SK-N-SH treated with all-trans-retinoic acid at 6 μM for 48 hours (cell line): ENCODE data around the gene MOCS3.

Experiments
- ATAC-seq: fragments of 200-7000 bp; cut with Tn5 transposase; 3 replicates; pipeline ENCODE4 v1.9.1; 2020; ENCODE audit warnings: mild to moderate bottlenecking, moderate library complexity
- ARNTL ChIP-seq: fragments of 450-650 bp; formaldehyde crosslinking; IDR thresholded peaks from 2 replicates; pipeline ENCODE4 v1.5.0; 2020; ENCODE audit warnings: low read depth, mild to moderate bottlenecking, moderate library complexity, borderline replicate concordance
- BACH2 ChIP-seq: fragments of 250-450 bp; sonication (Bioruptor Pico); IDR thresholded peaks from 2 replicates; pipeline ENCODE4 v1.9.0; 2021; ENCODE audit warnings: mild to moderate bottlenecking, borderline replicate concordance
- CREB5 ChIP-seq: fragments of 250-450 bp; sonication (Bioruptor Pico); IDR thresholded peaks from 2 replicates; pipeline ENCODE4 v1.5.1; 2020; ENCODE audit warnings: low read depth, mild to moderate bottlenecking, moderate library complexity
- CSDC2 ChIP-seq: fragments of 250-450 bp; sonication (Bioruptor Pico); IDR thresholded peaks from 2 replicates; pipeline ENCODE4 v1.5.0; 2020; ENCODE audit warnings: mild to moderate bottlenecking, moderate library complexity
- ESRRG ChIP-seq: fragments of 250-450 bp; sonication (Bioruptor Pico); IDR thresholded peaks from 2 replicates; pipeline ENCODE4 v1.6.1; 2021; ENCODE audit warnings: mild to moderate bottlenecking
- GLIS3 ChIP-seq: fragments of 250-450 bp; sonication (Bioruptor Pico); IDR thresholded peaks from 2 replicates; pipeline ENCODE4 v1.5.0; 2020; ENCODE audit warnings: mild to moderate bottlenecking, moderate library complexity
- ISL1 ChIP-seq: fragments of 250-450 bp; sonication (Bioruptor Pico); IDR thresholded peaks from 2 replicates; pipeline ENCODE4 v2.1.2; 2022; ENCODE audit warnings: mild to moderate bottlenecking, moderate library complexity
- OSR1 ChIP-seq: fragments of 250-450 bp; sonication (Bioruptor Pico); IDR thresholded peaks from 2 replicates; pipeline ENCODE4 v1.8.0; 2022; ENCODE audit warnings: moderate library complexity, mild to moderate bottlenecking, inconsistent platforms
- PPARA ChIP-seq: fragments of 250-450 bp; sonication (Bioruptor Pico); IDR thresholded peaks from 2 replicates; pipeline ENCODE4 v1.5.0; 2020; ENCODE audit warnings: mild to moderate bottlenecking, borderline replicate concordance
- RARB ChIP-seq: fragments of 250-450 bp; sonication (Bioruptor Pico); IDR thresholded peaks from 2 replicates; pipeline ENCODE4 v1.8.0; 2021; ENCODE audit warnings: mild to moderate bottlenecking, moderate library complexity
- SNAI2 ChIP-seq: fragments of 250-450 bp; sonication (Bioruptor Pico); IDR thresholded peaks from 2 replicates; pipeline ENCODE4 v1.5.0; 2020; ENCODE audit warnings: mild to moderate bottlenecking, moderate library complexity
- TCF4 ChIP-seq: fragments of 250-450 bp; sonication (Bioruptor Pico); IDR thresholded peaks from 2 replicates; pipeline ENCODE4 v1.8.0; 2021; ENCODE audit warnings: mild to moderate bottlenecking, moderate library complexity, borderline replicate concordance
- TOX ChIP-seq: fragments of 250-450 bp; sonication (Bioruptor Pico); IDR thresholded peaks from 2 replicates; pipeline ENCODE4 v1.8.0; 2021; ENCODE audit warnings: mild to moderate bottlenecking, moderate library complexity, borderline replicate concordance
- TSHZ2 ChIP-seq: fragments of 250-450 bp; sonication (Bioruptor Pico); IDR thresholded peaks from 2 replicates; pipeline ENCODE4 v1.5.0; 2020; ENCODE audit warnings: mild to moderate bottlenecking, moderate library complexity
- ZC3H10 ChIP-seq: fragments of 250-450 bp; sonication (Bioruptor Pico); IDR thresholded peaks from 2 replicates; pipeline ENCODE4 v1.5.1; 2021; ENCODE audit warnings: mild to moderate bottlenecking, moderate library complexity
- ZFP30 ChIP-seq: fragments of 450-650 bp; formaldehyde crosslinking; IDR thresholded peaks from 2 replicates; pipeline ENCODE4 v1.5.0; 2022; ENCODE audit warnings: mild to moderate bottlenecking, moderate library complexity
- ZNF565 ChIP-seq: fragments of 450-650 bp; formaldehyde crosslinking; conservative IDR thresholded peaks from 2 replicates; pipeline ENCODE4 v1.5.0; 2020; ENCODE audit warnings: low read depth, mild to moderate bottlenecking, moderate library complexity
- ZNF70 ChIP-seq: fragments of 450-650 bp; formaldehyde crosslinking; IDR thresholded peaks from 2 replicates; pipeline ENCODE4 v1.5.0; 2020; ENCODE audit warnings: mild to moderate bottlenecking, moderate library complexity
- ZNF8 ChIP-seq: fragments of 450-650 bp; formaldehyde crosslinking; IDR thresholded peaks from 2 replicates; pipeline ENCODE4 v1.5.0; 2020; ENCODE audit warnings: mild to moderate bottlenecking, moderate library complexity
- TF ChIP-seq, protein P1 (sequence below): fragments of 250-450 bp; sonication (Bioruptor Pico); IDR thresholded peaks from 2 replicates; pipeline ENCODE4 v1.8.0; 2020; ENCODE audit warnings: mild to moderate bottlenecking, moderate library complexity, borderline replicate concordance
- TF ChIP-seq, protein P2 (sequence below): fragments of 250-450 bp; sonication (Bioruptor Pico); IDR thresholded peaks from 2 replicates; pipeline ENCODE4 v1.8.0; 2021; ENCODE audit warnings: low read depth, mild to moderate bottlenecking, moderate library complexity, borderline replicate concordance
- TF ChIP-seq, protein P3 (sequence below): fragments of 250-450 bp; sonication (Bioruptor Pico); IDR thresholded peaks from 2 replicates; pipeline ENCODE4 v1.5.1; 2021; ENCODE audit warnings: mild to moderate bottlenecking, moderate library complexity

MOCS3 gene

GRCh38 chr20:51009303-51010042 is 50.9 kb downstream of the MOCS3 start:
- TF ChIP-seq OSR1 (CRISPR knock-in tag) (no peak), ISL1 (no peak), CREB5 (CRISPR knock-in tag) (no peak), SNAI2 (CRISPR knock-in tag) (no peak), TSHZ2 (no peak), ESRRG (CRISPR knock-in tag) (no peak), ZNF8 (CRISPR knock-in tag) (no peak), PPARA (no peak), ZNF565 (no peak)
- TF ChIP-seq, protein P1, sequence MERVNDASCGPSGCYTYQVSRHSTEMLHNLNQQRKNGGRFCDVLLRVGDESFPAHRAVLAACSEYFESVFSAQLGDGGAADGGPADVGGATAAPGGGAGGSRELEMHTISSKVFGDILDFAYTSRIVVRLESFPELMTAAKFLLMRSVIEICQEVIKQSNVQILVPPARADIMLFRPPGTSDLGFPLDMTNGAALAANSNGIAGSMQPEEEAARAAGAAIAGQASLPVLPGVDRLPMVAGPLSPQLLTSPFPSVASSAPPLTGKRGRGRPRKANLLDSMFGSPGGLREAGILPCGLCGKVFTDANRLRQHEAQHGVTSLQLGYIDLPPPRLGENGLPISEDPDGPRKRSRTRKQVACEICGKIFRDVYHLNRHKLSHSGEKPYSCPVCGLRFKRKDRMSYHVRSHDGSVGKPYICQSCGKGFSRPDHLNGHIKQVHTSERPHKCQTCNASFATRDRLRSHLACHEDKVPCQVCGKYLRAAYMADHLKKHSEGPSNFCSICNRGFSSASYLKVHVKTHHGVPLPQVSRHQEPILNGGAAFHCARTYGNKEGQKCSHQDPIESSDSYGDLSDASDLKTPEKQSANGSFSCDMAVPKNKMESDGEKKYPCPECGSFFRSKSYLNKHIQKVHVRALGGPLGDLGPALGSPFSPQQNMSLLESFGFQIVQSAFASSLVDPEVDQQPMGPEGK (CRISPR knock-in tag) = no peak
- TF ChIP-seq, protein P2, sequence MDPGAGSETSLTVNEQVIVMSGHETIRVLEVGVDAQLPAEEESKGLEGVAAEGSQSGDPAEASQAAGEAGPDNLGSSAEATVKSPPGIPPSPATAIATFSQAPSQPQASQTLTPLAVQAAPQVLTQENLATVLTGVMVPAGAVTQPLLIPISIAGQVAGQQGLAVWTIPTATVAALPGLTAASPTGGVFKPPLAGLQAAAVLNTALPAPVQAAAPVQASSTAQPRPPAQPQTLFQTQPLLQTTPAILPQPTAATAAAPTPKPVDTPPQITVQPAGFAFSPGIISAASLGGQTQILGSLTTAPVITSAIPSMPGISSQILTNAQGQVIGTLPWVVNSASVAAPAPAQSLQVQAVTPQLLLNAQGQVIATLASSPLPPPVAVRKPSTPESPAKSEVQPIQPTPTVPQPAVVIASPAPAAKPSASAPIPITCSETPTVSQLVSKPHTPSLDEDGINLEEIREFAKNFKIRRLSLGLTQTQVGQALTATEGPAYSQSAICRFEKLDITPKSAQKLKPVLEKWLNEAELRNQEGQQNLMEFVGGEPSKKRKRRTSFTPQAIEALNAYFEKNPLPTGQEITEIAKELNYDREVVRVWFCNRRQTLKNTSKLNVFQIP (CRISPR knock-in tag) = no peak
- ATAC-seq = no peak

DNA sequence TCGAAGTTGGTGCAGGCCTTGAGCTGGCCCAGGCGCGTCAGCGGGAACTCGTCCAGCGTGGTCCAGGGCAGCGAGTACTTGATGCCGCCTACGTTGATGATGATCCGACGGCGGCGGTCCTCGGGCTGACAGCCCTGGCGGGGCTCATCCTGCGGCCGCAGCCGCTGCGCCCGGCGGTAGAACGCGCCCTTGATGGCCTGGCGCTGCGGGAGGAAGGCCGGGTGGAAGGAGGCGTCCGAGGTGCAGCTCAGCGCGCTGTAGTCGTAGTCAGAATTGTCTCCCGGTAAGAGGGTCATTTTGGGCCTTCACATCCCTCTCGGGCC is 51.4 kb downstream of the MOCS3 start:
- TF ChIP-seq PPARA (no peak), ESRRG (CRISPR knock-in tag) (no peak), BACH2 (CRISPR knock-in tag) (no peak), TOX (CRISPR knock-in tag) (no peak), RARB (no peak), ZNF565 (no peak), ZFP30 (CRISPR knock-in tag) (no peak), ARNTL (CRISPR knock-in tag) (no peak), GLIS3 (CRISPR knock-in tag) (no peak), ZC3H10 (CRISPR knock-in tag) (no peak), ZNF70 (CRISPR knock-in tag) (no peak), ISL1 (no peak), TCF4 (CRISPR knock-in tag) (no peak), CSDC2 (CRISPR knock-in tag) (no peak), ZNF8 (CRISPR knock-in tag) (no peak), CREB5 (CRISPR knock-in tag) (no peak), OSR1 (CRISPR knock-in tag) (no peak)
- TF ChIP-seq, protein P3, sequence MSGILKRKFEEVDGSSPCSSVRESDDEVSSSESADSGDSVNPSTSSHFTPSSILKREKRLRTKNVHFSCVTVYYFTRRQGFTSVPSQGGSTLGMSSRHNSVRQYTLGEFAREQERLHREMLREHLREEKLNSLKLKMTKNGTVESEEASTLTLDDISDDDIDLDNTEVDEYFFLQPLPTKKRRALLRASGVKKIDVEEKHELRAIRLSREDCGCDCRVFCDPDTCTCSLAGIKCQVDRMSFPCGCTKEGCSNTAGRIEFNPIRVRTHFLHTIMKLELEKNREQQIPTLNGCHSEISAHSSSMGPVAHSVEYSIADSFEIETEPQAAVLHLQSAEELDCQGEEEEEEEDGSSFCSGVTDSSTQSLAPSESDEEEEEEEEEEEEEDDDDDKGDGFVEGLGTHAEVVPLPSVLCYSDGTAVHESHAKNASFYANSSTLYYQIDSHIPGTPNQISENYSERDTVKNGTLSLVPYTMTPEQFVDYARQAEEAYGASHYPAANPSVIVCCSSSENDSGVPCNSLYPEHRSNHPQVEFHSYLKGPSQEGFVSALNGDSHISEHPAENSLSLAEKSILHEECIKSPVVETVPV = no peak
- no peak for ATAC-seq
